Measurements from ENCODE around the gene MINDY2.

MINDY2 gene

GRCh38 chr15:58742022-58742813 is 28.9 kb upstream of the MINDY2 start:
- Histone ChIP-seq H3K9me3 (no peaks in the 10 kb centered on the region), H3K27me3 (no peaks in the 10 kb centered on the region), H3K4me3 (ENCODE audit: low read depth, low read length) (no peak overlapping the region), H3K4me1 (0 out of 2 replicates have a peak, but pooled peaks cover 2% of the 10 kb centered on the region), H3K36me3 (no peaks in the 10 kb centered on the region)
- TF ChIP-seq, protein P1, sequence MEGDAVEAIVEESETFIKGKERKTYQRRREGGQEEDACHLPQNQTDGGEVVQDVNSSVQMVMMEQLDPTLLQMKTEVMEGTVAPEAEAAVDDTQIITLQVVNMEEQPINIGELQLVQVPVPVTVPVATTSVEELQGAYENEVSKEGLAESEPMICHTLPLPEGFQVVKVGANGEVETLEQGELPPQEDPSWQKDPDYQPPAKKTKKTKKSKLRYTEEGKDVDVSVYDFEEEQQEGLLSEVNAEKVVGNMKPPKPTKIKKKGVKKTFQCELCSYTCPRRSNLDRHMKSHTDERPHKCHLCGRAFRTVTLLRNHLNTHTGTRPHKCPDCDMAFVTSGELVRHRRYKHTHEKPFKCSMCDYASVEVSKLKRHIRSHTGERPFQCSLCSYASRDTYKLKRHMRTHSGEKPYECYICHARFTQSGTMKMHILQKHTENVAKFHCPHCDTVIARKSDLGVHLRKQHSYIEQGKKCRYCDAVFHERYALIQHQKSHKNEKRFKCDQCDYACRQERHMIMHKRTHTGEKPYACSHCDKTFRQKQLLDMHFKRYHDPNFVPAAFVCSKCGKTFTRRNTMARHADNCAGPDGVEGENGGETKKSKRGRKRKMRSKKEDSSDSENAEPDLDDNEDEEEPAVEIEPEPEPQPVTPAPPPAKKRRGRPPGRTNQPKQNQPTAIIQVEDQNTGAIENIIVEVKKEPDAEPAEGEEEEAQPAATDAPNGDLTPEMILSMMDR (IDR thresholded peaks at IDR 0.05; ENCODE audit: low read depth, low read length): no peak
- no peak for DNase-seq

GRCh38 chr15:58742819-58743502 is 28.1 kb upstream of the MINDY2 start:
- no peak overlapping the region for H3K4me3 ChIP-seq (ENCODE audit: low read depth, low read length)
- TF ChIP-seq, protein P1 (IDR thresholded peaks at IDR 0.05; ENCODE audit: low read depth, low read length): no peak
- no peaks in the 10 kb centered on the region for H3K36me3 ChIP-seq
- DNase-seq: no peak
- H3K4me1 ChIP-seq: 0 out of 2 replicates have a peak, but pooled peaks cover 2% of the 10 kb centered on the region
- no peaks in the 10 kb centered on the region for H3K9me3 ChIP-seq
- no peaks in the 10 kb centered on the region for H3K27me3 ChIP-seq

DNA sequence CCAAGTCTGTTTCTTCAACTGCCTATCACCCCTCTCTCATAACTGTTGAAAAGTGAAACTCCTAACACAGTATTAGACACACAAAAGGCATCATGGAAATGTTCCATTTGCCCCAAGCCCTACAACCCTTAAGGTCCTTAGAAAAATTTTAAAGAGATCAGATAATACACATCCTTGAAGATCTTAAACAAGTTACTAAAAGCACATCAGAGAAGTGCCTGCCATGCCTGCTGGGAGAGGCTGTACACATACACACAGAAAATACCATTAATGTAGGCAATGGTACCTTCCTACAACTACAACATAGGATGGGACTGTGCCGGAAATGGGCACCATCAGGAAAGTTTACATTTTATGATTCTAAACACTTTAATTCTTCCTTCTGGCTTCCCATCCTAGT is 24.9 kb upstream of the MINDY2 start:
- TF ChIP-seq, protein P1 (IDR thresholded peaks at IDR 0.05; ENCODE audit: low read depth, low read length): no peak
- DNase-seq: no peak
- Histone ChIP-seq H3K4me1 (no peaks in the 10 kb centered on the region), H3K9me3 (no peaks in the 10 kb centered on the region), H3K36me3 (peaks cover 5% of the 10 kb centered on the region), H3K4me3 (ENCODE audit: low read depth, low read length) (no peak overlapping the region), H3K27me3 (no peaks in the 10 kb centered on the region)

DNA sequence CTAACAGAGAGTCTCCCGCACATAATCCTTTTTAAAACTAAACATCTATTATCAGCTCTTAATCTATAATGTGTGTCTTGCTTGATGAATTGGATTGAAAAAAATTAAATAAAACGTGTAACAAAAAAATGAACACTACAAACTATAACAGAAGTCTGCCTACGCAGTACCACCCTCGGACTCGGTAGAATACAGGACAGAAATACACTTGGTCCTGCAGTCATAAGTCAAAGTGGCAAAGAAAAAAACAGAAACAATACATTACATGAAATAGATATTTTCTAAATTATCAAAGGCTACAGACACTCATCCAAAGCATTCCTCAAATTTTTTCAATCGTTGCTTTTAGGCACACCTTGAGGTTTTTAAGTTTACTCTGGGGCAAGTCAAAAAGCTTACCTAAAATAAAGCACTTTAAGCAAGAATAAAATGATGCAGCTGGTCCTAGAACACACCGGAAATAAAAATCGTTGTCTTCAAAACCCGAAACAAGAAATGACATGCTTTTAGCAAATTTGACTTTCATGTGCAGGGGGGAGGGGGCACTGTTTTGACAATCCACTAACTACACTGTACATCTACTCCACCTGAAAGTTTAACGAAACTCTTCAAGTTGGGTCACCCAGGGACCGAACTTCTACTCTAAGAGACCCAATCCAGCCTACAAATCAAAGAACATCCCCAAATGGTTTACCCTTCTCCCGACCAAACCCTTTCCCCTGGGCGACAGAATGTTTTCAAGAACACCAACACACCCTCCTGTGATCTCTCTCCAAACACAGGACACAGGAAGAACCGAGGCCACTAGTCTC is 22.9 kb upstream of the MINDY2 start:
- H3K27me3 ChIP-seq: no peaks in the 10 kb centered on the region
- DNase-seq: no peak
- peak overlapping the region; percentile 97 for H3K4me3 ChIP-seq (ENCODE audit: low read depth, low read length)
- H3K36me3 ChIP-seq: peaks cover 5% of the 10 kb centered on the region
- H3K4me1 ChIP-seq: no peaks in the 10 kb centered on the region
- no peaks in the 10 kb centered on the region for H3K9me3 ChIP-seq
- TF ChIP-seq, protein P1 (IDR thresholded peaks at IDR 0.05; ENCODE audit: low read depth, low read length): no peak

- Histone ChIP-seq H3K36me3 (peaks cover 5% of the 10 kb centered on the region), H3K4me1 (no peaks in the 10 kb centered on the region), H3K9me3 (no peaks in the 10 kb centered on the region), H3K4me3 (ENCODE audit: low read depth, low read length) (peak overlapping the region; percentile 97), H3K27me3 (no peaks in the 10 kb centered on the region)
- peak; percentile 62 for DNase-seq
- TF ChIP-seq, protein P1 (IDR thresholded peaks at IDR 0.05; ENCODE audit: low read depth, low read length): no peak
These were observed 22.1 kb upstream of the MINDY2 start for GRCh38 chr15:58748852-58749531.
